NCI-H524 (cell line): ENCODE results near the gene CFAP92.
A peak's percentile ranks its signal among the peaks of the same experiment; 100 is the strongest.

ENCODE experiments used
- DNase-seq, 2 experiments: peaks; one replicate each; lab custom pipeline; 2025; lab: John Stamatoyannopoulos, UW

The CFAP92 gene

GRCh38 chr3:128993461-128994172 is at the start of gene CFAP92:
CFAP92 (minus strand) TSS chr3:128994076; CDS start chr3:128993304, 772 bp downstream.
- peak; percentile 74 to 87 for DNase-seq

- DNase-seq, result no peak
Measured at GRCh38 chr3:129040579-129041300, 46.9 kb upstream of the CFAP92 start.

- no peak for DNase-seq
Measured at GRCh38 chr3:129040039-129040336, 46.1 kb upstream of the CFAP92 start.

GRCh38 chr3:129039271-129040038 is 45.6 kb upstream of the CFAP92 start:
- peak; percentile 73 to 96 for DNase-seq

GRCh38 chr3:129038121-129038855 is 44.4 kb upstream of the CFAP92 start:
- no peak for DNase-seq

GRCh38 chr3:129037093-129037419 is 43.2 kb upstream of the CFAP92 start:
- DNase-seq, result no peak

GRCh38 chr3:129036222-129037092 is 42.6 kb upstream of the CFAP92 start:
- no peak for DNase-seq

GRCh38 chr3:129035360-129036221 is 41.7 kb upstream of the CFAP92 start:
- DNase-seq, result no peak

GRCh38 chr3:129034642-129035041 is 40.8 kb upstream of the CFAP92 start:
- DNase-seq, result no peak

- DNase-seq, result no peak
Measured at GRCh38 chr3:129033633-129034321, 39.9 kb upstream of the CFAP92 start.

GRCh38 chr3:129033151-129033550 is 39.3 kb upstream of the CFAP92 start:
- no peak for DNase-seq

GRCh38 chr3:129032716-129033115 is 38.8 kb upstream of the CFAP92 start:
- DNase-seq, result no peak

- no peak for DNase-seq
Measured at GRCh38 chr3:129031476-129032215, 37.8 kb upstream of the CFAP92 start.

- DNase-seq, result no peak
Measured at GRCh38 chr3:129030611-129031010, 36.7 kb upstream of the CFAP92 start.

- DNase-seq, result no peak
Measured at GRCh38 chr3:129028866-129029265, 35.0 kb upstream of the CFAP92 start.

GRCh38 chr3:129027544-129027880 is 33.6 kb upstream of the CFAP92 start:
- DNase-seq, result no peak

- DNase-seq, result peak; percentile 90 to 98
Measured at GRCh38 chr3:129026728-129027543, 33.1 kb upstream of the CFAP92 start.

- DNase-seq, result peak in 1 of 2 experiments; percentile 33
Measured at GRCh38 chr3:129025691-129026435, 32.0 kb upstream of the CFAP92 start.
